ENCODE measurements around the gene H2BK1.

Gene H2BK1

GRCh38 chr7:151210087-151210854 lies at the start of gene H2BK1:
Gene H2BK1 (minus strand): TSS chr7:151210488. CDS start chr7:151210318, 170 bp downstream.
- no peak for DNase-seq (ENCODE audit: low spot score)

DNA sequence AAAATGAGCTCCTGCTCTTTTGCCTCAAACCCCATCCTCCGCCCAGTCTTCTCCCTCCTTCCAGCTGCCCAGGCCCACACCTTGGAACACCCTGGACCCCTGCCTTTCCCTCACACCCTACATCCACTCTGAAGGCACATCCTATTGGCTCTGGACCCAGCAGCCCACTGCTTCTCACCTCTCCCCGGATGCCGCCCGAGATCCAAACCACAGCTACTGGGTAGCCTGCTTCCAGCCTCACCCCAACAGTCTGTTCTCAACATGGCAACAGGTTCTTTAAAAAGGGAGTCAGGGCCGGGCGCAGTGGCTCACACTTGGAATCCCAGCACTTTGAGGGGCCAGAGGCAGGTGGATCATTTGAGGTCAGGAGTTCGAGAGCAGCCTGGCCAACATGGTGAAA lies 47.7 kb upstream of the H2BK1 start:
- no peak for DNase-seq (ENCODE audit: low spot score)

- no peak for DNase-seq (ENCODE audit: low spot score)
These were observed 46.2 kb upstream of the H2BK1 start for GRCh38 chr7:151256410-151257045.

DNA sequence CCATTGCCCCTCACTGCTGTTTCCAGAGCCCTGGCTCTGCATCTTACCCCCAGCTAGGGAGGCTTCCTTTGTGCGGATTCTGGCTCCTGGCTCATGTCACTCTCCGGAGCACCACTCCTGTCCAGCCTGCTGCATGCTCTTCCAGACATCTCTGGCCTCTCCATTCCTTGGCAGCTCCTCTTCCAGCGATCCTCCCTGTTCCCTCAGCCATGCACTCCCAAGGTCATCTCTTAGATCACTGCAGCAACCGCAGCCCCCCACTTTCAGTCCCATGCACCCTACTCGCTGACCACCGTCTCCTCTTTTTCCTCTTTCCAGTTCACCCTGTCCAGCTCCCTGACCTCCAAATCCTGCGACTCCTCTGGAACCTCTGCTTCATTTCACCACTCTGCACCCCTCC lies 45.1 kb upstream of the H2BK1 start:
- DNase-seq (ENCODE audit: low spot score), result no peak

DNA sequence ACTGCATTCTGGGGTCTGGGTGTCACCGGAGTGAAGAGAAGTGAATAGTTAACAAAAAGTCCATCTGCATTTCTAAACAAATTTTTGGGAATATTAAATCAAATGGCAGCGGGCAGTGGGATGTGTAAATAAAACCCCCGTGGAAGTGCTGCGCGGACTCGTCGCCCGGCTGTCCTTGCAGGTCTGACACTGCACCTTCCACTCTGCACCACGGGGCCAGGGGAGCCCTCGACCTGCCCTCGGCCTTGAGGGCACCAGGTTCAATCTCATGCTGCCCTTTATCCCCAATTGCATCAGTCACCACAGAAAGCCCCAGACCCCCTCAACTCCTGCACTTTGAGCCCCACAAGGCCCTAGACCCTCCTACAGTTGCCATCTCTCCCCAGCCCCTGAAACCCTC lies 44.6 kb upstream of the H2BK1 start:
- DNase-seq (ENCODE audit: low spot score), result no peak

GRCh38 chr7:151254316-151254715 lies 44.0 kb upstream of the H2BK1 start:
- no peak for DNase-seq (ENCODE audit: low spot score)

- peak; percentile 70 for DNase-seq (ENCODE audit: low spot score)
These were observed 42.8 kb upstream of the H2BK1 start for GRCh38 chr7:151252961-151253711.

DNA sequence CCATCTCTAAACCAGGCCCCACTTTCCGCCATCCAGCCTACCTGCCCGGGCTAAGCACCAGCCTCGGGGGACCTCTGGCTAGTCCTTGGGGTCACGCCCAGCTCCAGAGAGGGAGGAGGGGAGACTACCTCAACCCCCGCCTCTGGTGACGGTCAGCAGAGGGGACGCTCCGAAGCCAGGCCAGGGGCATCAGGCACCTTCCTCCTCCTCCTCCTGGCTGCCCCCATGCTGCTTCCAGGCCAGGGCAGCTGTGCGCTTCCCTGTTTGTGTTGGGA lies 42.2 kb upstream of the H2BK1 start:
- no peak for DNase-seq (ENCODE audit: low spot score)

GRCh38 chr7:151251689-151252560 lies 41.6 kb upstream of the H2BK1 start:
- DNase-seq (ENCODE audit: low spot score), result peak; percentile 91

DNA sequence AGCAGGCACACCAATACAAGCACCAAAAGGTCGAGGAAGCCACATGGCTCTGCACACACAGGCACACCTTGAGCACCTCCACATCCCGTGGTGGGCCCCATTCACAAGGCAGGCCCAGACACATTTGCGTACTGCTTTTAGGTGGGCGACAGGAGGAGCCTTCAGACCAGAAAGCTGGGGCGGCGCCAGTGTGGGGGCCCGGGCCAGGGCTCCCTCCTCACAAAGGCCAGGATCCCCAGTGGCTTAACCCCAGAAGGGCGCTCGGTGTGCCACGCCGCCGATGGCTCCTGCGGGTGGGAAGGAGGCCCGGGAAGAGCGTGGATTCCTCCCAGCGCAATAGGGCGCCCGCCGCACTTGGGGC lies 41.0 kb upstream of the H2BK1 start:
- no peak for DNase-seq (ENCODE audit: low spot score)

DNA sequence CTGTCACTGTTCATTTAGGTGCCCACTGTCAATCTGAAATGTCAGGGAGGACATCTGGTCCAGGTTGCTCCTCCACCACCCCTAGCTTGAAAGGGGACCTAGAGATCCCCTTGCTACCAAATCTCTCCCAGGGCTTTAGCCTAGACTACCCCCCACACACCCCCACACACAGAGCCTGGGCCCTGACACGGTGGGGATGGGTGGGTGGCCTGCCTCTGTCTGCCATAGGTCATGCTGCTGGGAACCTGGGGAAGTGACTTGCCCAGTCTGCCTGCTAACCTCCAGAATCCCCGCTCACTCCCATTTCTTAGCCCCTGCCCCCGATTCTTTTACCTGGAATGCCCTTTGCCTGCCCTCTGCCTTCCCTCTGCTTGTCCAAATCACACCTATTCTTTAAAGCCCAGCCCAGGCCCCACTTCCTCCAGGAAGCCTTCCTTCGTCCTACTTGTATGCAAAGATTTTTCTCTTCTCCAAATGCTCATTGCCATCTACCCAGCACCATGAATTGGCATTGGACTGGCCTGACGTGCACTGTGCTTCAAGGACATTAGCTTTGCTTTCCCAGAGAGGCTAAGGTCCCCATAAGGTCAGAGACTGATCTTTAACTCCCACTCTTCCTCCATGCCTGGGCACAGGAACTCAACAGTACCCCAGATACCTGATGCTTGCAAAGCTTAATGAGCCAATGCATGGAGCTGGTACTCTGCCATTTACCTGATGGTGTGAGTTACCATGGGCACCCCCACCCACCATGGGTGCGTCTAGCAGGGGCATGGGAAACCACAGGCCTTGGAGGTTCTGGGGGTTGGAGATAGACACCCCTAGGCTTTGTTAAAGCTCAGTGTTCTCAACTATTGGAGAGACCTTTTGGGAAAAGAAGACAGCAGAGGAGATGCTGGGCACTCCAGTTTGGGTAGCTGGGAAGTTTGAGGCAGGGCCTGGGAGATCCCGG lies 40.2 kb upstream of the H2BK1 start:
- DNase-seq (ENCODE audit: low spot score), result no peak

- peak; percentile 77 for DNase-seq (ENCODE audit: low spot score)
These were observed 39.4 kb upstream of the H2BK1 start for GRCh38 chr7:151249732-151250072.

GRCh38 chr7:151249034-151249731 lies 38.9 kb upstream of the H2BK1 start:
- peak; percentile 41 for DNase-seq (ENCODE audit: low spot score)

- DNase-seq (ENCODE audit: low spot score), result peak; percentile 66
These were observed 38.2 kb upstream of the H2BK1 start, which contains the start of gene SMARCD3 for GRCh38 chr7:151248346-151249033. Gene SMARCD3 (minus strand): TSS chr7:151248694. CDS start chr7:151248562, 132 bp downstream.

DNA sequence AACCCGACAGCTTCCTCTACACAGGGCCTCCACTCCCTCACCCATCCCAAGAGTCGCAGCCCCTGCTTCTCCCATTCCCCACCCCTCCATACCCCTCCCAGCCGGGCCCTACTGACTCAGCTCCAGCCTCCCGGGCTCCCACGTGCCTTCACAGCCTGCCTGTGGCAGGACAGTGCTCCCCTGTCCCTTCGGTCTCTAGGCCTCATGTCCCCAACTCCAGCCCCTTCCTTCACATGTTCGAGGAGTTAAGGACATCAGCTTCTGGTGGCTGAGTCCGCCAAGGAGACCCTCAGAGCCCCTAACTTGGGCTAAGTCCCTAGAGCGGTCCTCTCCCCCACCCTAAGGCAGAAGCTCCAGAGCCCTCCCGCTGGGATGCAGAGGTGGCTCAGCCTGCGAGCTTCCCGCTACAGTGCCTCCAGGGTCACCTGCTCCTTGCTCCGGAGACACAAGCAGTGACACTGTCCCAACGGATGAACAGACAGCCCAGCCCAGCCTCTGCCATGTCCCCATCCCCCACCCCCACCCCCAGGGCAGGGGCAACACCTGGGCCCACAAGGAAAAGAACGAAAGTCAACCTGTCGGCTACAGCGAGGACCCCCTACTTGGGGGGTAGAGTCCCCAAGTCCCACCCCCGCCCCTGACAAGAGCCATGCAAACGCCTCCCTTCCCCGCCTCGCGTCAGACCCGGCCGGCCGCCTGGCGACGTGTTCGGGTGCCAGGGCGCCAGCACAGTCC lies 37.5 kb upstream of the H2BK1 start:
- DNase-seq (ENCODE audit: low spot score), result no peak

DNA sequence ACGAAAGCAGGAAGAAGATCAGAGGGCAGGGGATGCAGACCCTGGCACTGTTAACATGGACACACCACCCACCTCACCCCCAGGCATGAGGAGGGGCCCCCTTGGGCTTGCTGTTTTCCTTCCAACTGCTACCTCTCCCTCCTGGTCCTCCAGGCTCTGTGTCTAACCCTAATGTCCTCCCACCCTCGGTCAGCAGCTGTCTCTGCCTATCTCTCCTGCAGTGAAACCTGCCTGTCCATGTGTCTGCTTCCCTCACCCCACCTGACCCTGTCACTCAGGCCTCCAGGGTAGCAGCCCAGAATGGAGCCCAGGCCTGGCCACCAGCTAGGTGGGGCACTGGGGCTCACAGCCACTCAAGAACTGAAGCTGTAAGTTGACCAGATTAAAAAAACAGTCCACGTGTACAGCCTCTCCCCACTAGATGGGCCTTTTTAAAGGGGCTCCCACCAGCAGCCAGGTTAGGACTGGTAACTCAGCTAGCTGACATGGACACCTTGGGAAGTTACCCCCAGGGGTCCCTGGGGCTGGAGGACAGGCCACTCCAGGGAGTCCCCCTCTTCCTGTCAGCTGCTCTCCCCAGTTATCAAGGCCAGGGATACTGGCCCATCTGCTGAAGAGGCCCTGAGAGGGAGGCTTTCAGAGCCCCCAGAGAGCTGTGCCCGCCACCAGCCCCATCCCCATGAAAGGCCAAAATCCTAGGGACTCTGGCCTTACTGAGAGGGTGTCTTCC lies 36.7 kb upstream of the H2BK1 start:
- no peak for DNase-seq (ENCODE audit: low spot score)

DNA sequence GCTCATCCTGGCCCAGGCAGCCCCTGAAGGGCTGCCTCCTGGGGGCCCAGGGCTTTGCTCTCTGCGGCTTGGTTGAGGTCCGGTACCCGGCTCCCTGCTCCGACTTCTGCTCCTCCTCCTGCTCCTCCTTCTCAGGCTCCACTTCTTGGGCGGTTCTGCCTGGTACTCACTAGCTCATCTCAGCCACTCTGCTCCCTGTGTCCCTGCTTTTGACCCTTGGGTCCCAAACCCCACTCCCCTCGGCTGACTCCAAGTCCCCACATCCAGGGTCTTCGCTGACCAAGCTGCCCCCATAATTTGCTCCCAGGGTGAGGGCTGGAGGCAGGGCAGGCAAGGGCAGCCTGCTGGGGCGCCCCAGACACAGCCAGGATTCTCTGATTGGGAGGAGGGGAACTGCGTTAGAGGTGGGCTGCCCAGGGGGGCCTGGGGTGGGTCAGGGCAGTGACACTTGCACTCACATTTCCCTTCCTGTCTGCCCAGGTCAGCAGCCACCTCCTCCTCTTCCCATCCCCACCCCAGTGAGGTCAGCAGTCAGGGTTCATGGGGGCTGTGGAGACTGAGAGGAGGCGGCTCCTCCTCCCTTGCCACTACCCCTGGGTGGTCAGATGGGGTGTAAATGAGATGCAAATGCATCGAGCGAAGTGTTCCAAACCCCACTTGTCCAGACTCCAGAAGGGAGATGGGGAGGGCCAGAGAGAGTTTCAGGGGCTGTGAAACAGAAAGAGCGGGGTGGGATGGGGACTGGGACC lies 36.0 kb upstream of the H2BK1 start:
- DNase-seq (ENCODE audit: low spot score), result no peak

Measured in iPS-NIHi11 (cell line).